Neutrophil (primary cell): ENCODE results near the gene CHRD.

ENCODE experiments used
- H3K27ac ChIP-seq: fragments of 200-600 bp; sonication (generic); 2 replicates; pipeline ENCODE4 v1.5.1; 2016; ENCODE audit warnings: mild to moderate bottlenecking, moderate library complexity
- H3K27me3 ChIP-seq: fragments of 200-600 bp; sonication (generic); 2 replicates; pipeline ENCODE4 v1.6.0; 2016; ENCODE audit warnings: mild to moderate bottlenecking
- H3K36me3 ChIP-seq: fragments of 200-600 bp; sonication (generic); 2 replicates; pipeline ENCODE4 v1.5.1; 2017
- H3K4me1 ChIP-seq, 2 experiments: fragments of 200-600 bp in 1 of 2; sonication (generic) in 1 of 2; 1 replicate in 1 of 2; 2 replicates in 1 of 2; pipeline versions ENCODE4 v1.5.1 to v1.6.1; 2013 to 2016; ENCODE audit warnings: low read depth in 1 of 2, low read length in 1 of 2, mild to moderate bottlenecking in 1 of 2, moderate library complexity in 1 of 2; ENCODE audit not compliant: control insufficient read depth in 1 of 2, insufficient read depth in 1 of 2
- H3K4me3 ChIP-seq, 2 experiments: fragments of 200-600 bp in 1 of 2; sonication (generic) in 1 of 2; 1 replicate in 1 of 2; 2 replicates in 1 of 2; pipeline ENCODE4 v1.5.1; 2013 to 2016; ENCODE audit warnings: low read depth in 1 of 2, low read length in 1 of 2, mild to moderate bottlenecking in 1 of 2, moderate library complexity in 1 of 2
- H3K9me3 ChIP-seq: fragments of 200-600 bp; sonication (generic); 2 replicates; pipeline ENCODE4 v1.5.1; 2016
- CTCF ChIP-seq: fragments of 200-600 bp; sonication (generic); IDR thresholded peaks from 2 replicates; pipeline ENCODE4 v1.5.1; 2016; ENCODE audit warnings: antibody characterized with exemption

Gene CHRD

GRCh38 chr3:184354121-184354728 lies 25.6 kb upstream of the CHRD start:
- Histone ChIP-seq H3K4me1 (no peaks in the 10 kb centered on the region), H3K27me3 (peaks cover 6% of the 10 kb centered on the region), H3K9me3 (no peaks in the 10 kb centered on the region), H3K36me3 (no peaks in the 10 kb centered on the region), H3K27ac (no peak overlapping the region), H3K4me3 (no peak overlapping the region)
- peak; percentile 52 for TF ChIP-seq CTCF

- H3K27me3 ChIP-seq, result peaks cover 12% of the 10 kb centered on the region
- no peak overlapping the region for H3K27ac ChIP-seq
- H3K36me3 ChIP-seq, result no peaks in the 10 kb centered on the region
- no peak overlapping the region for H3K4me3 ChIP-seq
- no peaks in the 10 kb centered on the region for H3K9me3 ChIP-seq
- no peaks in the 10 kb centered on the region for H3K4me1 ChIP-seq
- TF ChIP-seq CTCF, result no peak
Measured at GRCh38 chr3:184354754-184355153, 25.1 kb upstream of the CHRD start.

- TF ChIP-seq CTCF, result no peak
Measured at GRCh38 chr3:184355261-184356040, 24.4 kb upstream of the CHRD start.

GRCh38 chr3:184357248-184358123 lies 22.4 kb upstream of the CHRD start:
- no peak for TF ChIP-seq CTCF
- H3K4me1 ChIP-seq, result peaks cover 13 to 14% of the 10 kb centered on the region in 2 experiments
- no peaks in the 10 kb centered on the region for H3K36me3 ChIP-seq
- no peak overlapping the region for H3K27ac ChIP-seq
- peaks cover 28% of the 10 kb centered on the region for H3K27me3 ChIP-seq
- H3K9me3 ChIP-seq, result no peaks in the 10 kb centered on the region
- H3K4me3 ChIP-seq, result no peak overlapping the region

More at GRCh38 chr3:184355261-184356040, 24.4 kb upstream of the CHRD start:
- H3K9me3 ChIP-seq, result no peaks in the 10 kb centered on the region
- H3K36me3 ChIP-seq, result no peaks in the 10 kb centered on the region
- no peak overlapping the region for H3K4me3 ChIP-seq
- no peaks in the 10 kb centered on the region for H3K4me1 ChIP-seq
- peaks cover 18% of the 10 kb centered on the region for H3K27me3 ChIP-seq
- H3K27ac ChIP-seq, result no peak overlapping the region

GRCh38 chr3:184358124-184358767 lies 21.6 kb upstream of the CHRD start:
- TF ChIP-seq CTCF, result no peak

More at GRCh38 chr3:184358124-184358767, 21.6 kb upstream of the CHRD start:
- Histone ChIP-seq H3K9me3 (no peaks in the 10 kb centered on the region), H3K27ac (no peak overlapping the region), H3K4me1 (peaks cover 17 to 20% of the 10 kb centered on the region in 2 experiments), H3K27me3 (peaks cover 28% of the 10 kb centered on the region), H3K36me3 (no peaks in the 10 kb centered on the region), H3K4me3 (no peak overlapping the region)
